ENCODE measurements around the gene SHROOM1. TPM values are rescaled to one million over a fixed set of nuclear protein-coding genes. Genes with fewer than 3 reads are reported as not detected.

SHROOM1 gene
- total and polyA plus RNA-seq, 4 experiments from 2014 or later = 0.49 TPM; not detected in 3

- ChIA-PET POLR2A (ENCODE audit: partially characterized antibody) (no interaction called here), CTCF (ENCODE audit: partially characterized antibody) (interaction anchor here (0.8 to 2.0 kb wide), 4 partner anchors 16 to 562 kb away, joined by 3 to 6 read pairs (median 4); no protein-coding TSS in a partner anchor)
- Histone ChIP-seq H3K27ac (ENCODE audit: low read depth, low read length) (no peak overlapping the region), H3K4me1 (ENCODE audit: insufficient read depth, low read length) (no peaks in the 10 kb centered on the region), H3K27me3 (ENCODE audit: insufficient read depth, low read length) (peaks cover 6% of the 10 kb centered on the region), H3K4me3 (ENCODE audit: low read length in 2 of 2) (no peak overlapping the region), H3K36me3 (ENCODE audit: insufficient read depth, low read length) (no peaks in the 10 kb centered on the region), H3K9me3 (ENCODE audit: control insufficient read depth in 1 of 2, low read length in 2 of 2) (no peaks in the 10 kb centered on the region)
- peaks cover 0 to 4% (median 0%) of the 10 kb centered on the region in 8 donors for H3K9me3 Mint-ChIP-seq
- intact Hi-C loops (cut with micrococcal nuclease) = no loop called here
- H3K4me3 Mint-ChIP-seq = no peak overlapping the region
- peaks cover 31 to 37% of the 10 kb centered on the region in 2 donors for H3K27me3 Mint-ChIP-seq
- DNase-seq = no peak
- H3K4me1 Mint-ChIP-seq = no peaks in the 10 kb centered on the region
- no peaks in the 10 kb centered on the region for H3K36me3 Mint-ChIP-seq
- H3K27ac Mint-ChIP-seq = no peak overlapping the region
Observed at GRCh38 chr5:132800545-132800944, 29.9 kb downstream of the SHROOM1 start.

DNA sequence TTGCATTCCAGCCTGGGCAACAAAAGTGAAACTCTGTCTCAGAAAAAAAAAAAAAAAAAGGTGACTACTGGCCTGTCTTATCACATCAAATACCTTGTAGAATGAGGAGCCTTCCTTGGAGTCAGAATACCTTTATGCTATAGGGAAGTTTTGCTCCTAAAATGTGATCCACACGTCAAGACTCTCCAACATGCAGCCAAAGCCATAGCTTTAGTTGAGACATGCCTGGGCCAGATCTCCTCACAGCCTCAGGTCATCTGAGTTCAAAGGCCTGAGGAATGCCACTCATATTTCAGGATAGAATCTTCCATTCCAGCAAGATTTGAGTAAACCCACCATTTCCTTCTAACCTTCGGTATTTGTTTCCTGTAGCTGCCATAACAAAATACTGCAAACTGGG, 31.1 kb downstream of the SHROOM1 start:
- ChIA-PET CTCF (ENCODE audit: partially characterized antibody) (no interaction called here), POLR2A (ENCODE audit: partially characterized antibody) (interaction anchor here (0.6 kb wide), 1 partner anchor 52 kb away, joined by 3 read pairs; no protein-coding TSS in a partner anchor)
- intact Hi-C loops (cut with micrococcal nuclease) = no loop called here
- Histone ChIP-seq H3K27ac (ENCODE audit: low read depth, low read length) (no peak overlapping the region), H3K36me3 (ENCODE audit: insufficient read depth, low read length) (no peaks in the 10 kb centered on the region), H3K4me1 (ENCODE audit: insufficient read depth, low read length) (no peaks in the 10 kb centered on the region), H3K27me3 (ENCODE audit: insufficient read depth, low read length) (peaks cover 6% of the 10 kb centered on the region), H3K4me3 (ENCODE audit: low read length in 2 of 2) (no peak overlapping the region), H3K9me3 (ENCODE audit: control insufficient read depth in 1 of 2, low read length in 2 of 2) (no peaks in the 10 kb centered on the region)
- peaks cover 0 to under 1% (median 0%) of the 10 kb centered on the region in 8 donors for H3K9me3 Mint-ChIP-seq
- H3K27me3 Mint-ChIP-seq = peaks cover 32 to 35% of the 10 kb centered on the region in 2 donors
- no peaks in the 10 kb centered on the region for H3K4me1 Mint-ChIP-seq
- no peaks in the 10 kb centered on the region for H3K36me3 Mint-ChIP-seq
- DNase-seq = no peak
- H3K4me3 Mint-ChIP-seq = no peak overlapping the region
- H3K27ac Mint-ChIP-seq = no peak overlapping the region

- Histone ChIP-seq H3K4me1 (ENCODE audit: insufficient read depth, low read length) (no peaks in the 10 kb centered on the region), H3K4me3 (ENCODE audit: low read length in 2 of 2) (no peak overlapping the region), H3K36me3 (ENCODE audit: insufficient read depth, low read length) (no peaks in the 10 kb centered on the region), H3K27me3 (ENCODE audit: insufficient read depth, low read length) (peaks cover 6% of the 10 kb centered on the region), H3K27ac (ENCODE audit: low read depth, low read length) (no peak overlapping the region), H3K9me3 (ENCODE audit: control insufficient read depth in 1 of 2, low read length in 2 of 2) (no peaks in the 10 kb centered on the region)
- no peaks in the 10 kb centered on the region for H3K4me1 Mint-ChIP-seq
- H3K9me3 Mint-ChIP-seq = no peaks in the 10 kb centered on the region
- CTCF ChIA-PET (ENCODE audit: partially characterized antibody) = interaction anchor here (0.7 to 2.8 kb wide), 2 partner anchors 22 to 103 kb away, joined by 3 to 12 read pairs; no protein-coding TSS in a partner anchor
- intact Hi-C loops (cut with micrococcal nuclease) = no loop called here
- H3K4me3 Mint-ChIP-seq = no peak overlapping the region
- POLR2A ChIA-PET (ENCODE audit: partially characterized antibody) = interaction anchor here (0.6 kb wide), 1 partner anchor 148 kb away, joined by 3 read pairs; no protein-coding TSS in a partner anchor
- no peak overlapping the region for H3K27ac Mint-ChIP-seq
- no peaks in the 10 kb centered on the region for H3K36me3 Mint-ChIP-seq
- peaks cover 17 to 30% of the 10 kb centered on the region in 2 donors for H3K27me3 Mint-ChIP-seq
- DNase-seq = no peak
Observed at GRCh38 chr5:132797651-132798050, 32.8 kb downstream of the SHROOM1 start.

- intact Hi-C loops (cut with micrococcal nuclease) = no loop called here
- H3K27me3 Mint-ChIP-seq = peaks cover 3 to 14% of the 10 kb centered on the region in 2 donors
- H3K4me3 Mint-ChIP-seq = no peak overlapping the region
- no peaks in the 10 kb centered on the region for H3K4me1 Mint-ChIP-seq
- no peaks in the 10 kb centered on the region for H3K9me3 Mint-ChIP-seq
- no peaks in the 10 kb centered on the region for H3K36me3 Mint-ChIP-seq
- Histone ChIP-seq H3K27ac (ENCODE audit: low read depth, low read length) (no peak overlapping the region), H3K36me3 (ENCODE audit: insufficient read depth, low read length) (no peaks in the 10 kb centered on the region), H3K9me3 (ENCODE audit: control insufficient read depth in 1 of 2, low read length in 2 of 2) (no peaks in the 10 kb centered on the region), H3K27me3 (ENCODE audit: insufficient read depth, low read length) (no peaks in the 10 kb centered on the region), H3K4me1 (ENCODE audit: insufficient read depth, low read length) (no peaks in the 10 kb centered on the region), H3K4me3 (ENCODE audit: low read length in 2 of 2) (no peak overlapping the region)
- no peak overlapping the region for H3K27ac Mint-ChIP-seq
- no peak for DNase-seq
- CTCF ChIA-PET (ENCODE audit: partially characterized antibody) = no interaction called here
- POLR2A ChIA-PET (ENCODE audit: partially characterized antibody) = no interaction called here
Observed at GRCh38 chr5:132791026-132791425, 39.4 kb downstream of the SHROOM1 start.

GRCh38 chr5:132790201-132790865, 40.1 kb downstream of the SHROOM1 start:
- Mint-ChIP-seq H3K27ac (no peak overlapping the region), H3K4me3 (no peak overlapping the region), H3K4me1 (no peaks in the 10 kb centered on the region), H3K36me3 (no peaks in the 10 kb centered on the region), H3K27me3 (peaks cover 6 to 18% of the 10 kb centered on the region in 2 donors), H3K9me3 (no peaks in the 10 kb centered on the region)
- no peaks in the 10 kb centered on the region for H3K4me1 ChIP-seq (ENCODE audit: insufficient read depth, low read length)
- no peak overlapping the region for H3K4me3 ChIP-seq (ENCODE audit: low read length in 2 of 2)
- POLR2A ChIA-PET (ENCODE audit: partially characterized antibody) = no interaction called here
- H3K36me3 ChIP-seq (ENCODE audit: insufficient read depth, low read length) = no peaks in the 10 kb centered on the region
- no peak overlapping the region for H3K27ac ChIP-seq (ENCODE audit: low read depth, low read length)
- no peaks in the 10 kb centered on the region for H3K27me3 ChIP-seq (ENCODE audit: insufficient read depth, low read length)
- intact Hi-C loops (cut with micrococcal nuclease) = no loop called here
- DNase-seq = no peak
- no peaks in the 10 kb centered on the region for H3K9me3 ChIP-seq (ENCODE audit: control insufficient read depth in 1 of 2, low read length in 2 of 2)
- CTCF ChIA-PET (ENCODE audit: partially characterized antibody) = no interaction called here

DNA sequence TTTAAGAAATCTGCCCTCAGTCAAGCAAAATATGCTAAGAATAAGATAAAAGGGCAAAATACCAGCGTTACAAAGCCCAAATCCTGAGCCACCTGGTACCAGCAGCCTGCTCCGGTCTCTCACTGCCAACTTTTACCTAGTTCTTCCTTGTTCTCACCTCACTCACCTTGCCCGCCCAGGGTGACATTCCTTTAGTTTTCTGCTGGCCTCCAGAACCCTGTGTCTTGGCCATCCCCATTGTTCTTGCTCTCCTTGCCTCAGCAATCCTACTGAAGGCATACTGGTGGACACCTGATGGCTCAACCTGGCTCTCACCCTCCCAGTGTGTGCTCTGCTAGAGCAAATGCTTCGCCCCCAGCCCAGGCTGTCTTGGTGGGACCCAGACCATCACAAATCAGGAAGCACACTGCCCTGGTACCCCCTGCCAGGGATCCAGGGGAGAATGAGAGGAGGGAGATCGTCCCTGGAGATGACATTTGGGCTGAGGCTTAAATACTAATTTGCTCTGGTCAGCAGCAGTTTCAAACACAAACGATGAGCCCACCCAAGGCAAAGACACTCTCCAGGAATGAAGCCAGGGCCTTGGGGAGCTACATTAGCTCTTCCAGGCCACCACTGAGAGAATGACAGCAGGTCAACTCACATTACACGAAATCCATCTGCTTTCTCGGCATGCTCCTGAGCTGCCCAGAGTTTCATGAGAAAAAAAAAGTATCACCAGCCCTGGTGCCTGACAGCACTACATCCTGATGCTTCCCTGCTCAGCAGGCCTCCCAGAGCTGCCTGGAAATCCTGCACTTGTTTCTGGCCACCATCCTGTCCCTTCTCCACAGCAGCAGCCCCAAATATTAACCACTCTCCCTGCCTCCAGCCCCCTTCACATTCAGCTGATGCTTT, 41.2 kb downstream of the SHROOM1 start:
- intact Hi-C loops (cut with micrococcal nuclease) = no loop called here
- H3K4me1 ChIP-seq (ENCODE audit: insufficient read depth, low read length) = no peaks in the 10 kb centered on the region
- POLR2A ChIA-PET (ENCODE audit: partially characterized antibody) = no interaction called here
- H3K9me3 Mint-ChIP-seq = no peaks in the 10 kb centered on the region
- H3K27ac Mint-ChIP-seq = no peak overlapping the region
- peaks cover 8 to 16% of the 10 kb centered on the region in 2 donors for H3K27me3 Mint-ChIP-seq
- CTCF ChIA-PET (ENCODE audit: partially characterized antibody) = no interaction called here
- no peaks in the 10 kb centered on the region for H3K36me3 Mint-ChIP-seq
- no peak overlapping the region for H3K27ac ChIP-seq (ENCODE audit: low read depth, low read length)
- H3K36me3 ChIP-seq (ENCODE audit: insufficient read depth, low read length) = no peaks in the 10 kb centered on the region
- no peak overlapping the region for H3K4me3 Mint-ChIP-seq
- no peaks in the 10 kb centered on the region for H3K4me1 Mint-ChIP-seq
- no peaks in the 10 kb centered on the region for H3K9me3 ChIP-seq (ENCODE audit: control insufficient read depth in 1 of 2, low read length in 2 of 2)
- no peak for DNase-seq
- H3K4me3 ChIP-seq (ENCODE audit: low read length in 2 of 2) = no peak overlapping the region
- no peaks in the 10 kb centered on the region for H3K27me3 ChIP-seq (ENCODE audit: insufficient read depth, low read length)

DNA sequence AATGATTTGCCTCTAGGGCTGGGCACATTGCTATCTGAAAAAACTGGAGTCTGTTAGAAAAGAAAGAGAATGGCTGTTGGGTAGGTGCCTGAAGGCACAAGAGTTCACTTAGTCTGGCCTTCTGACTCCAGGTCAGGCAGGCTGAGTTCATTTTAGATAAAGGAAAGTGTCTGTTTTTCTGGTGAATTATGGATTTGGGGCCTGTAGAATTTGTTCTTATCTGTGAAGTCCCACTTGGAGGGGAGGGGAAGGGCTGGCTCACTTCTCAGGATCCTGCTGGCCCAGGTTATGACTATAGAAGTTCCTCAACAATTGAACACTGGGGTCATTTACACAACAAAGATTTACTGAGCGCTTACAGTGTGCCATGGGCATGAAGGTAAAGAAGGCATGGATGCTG, 41.9 kb downstream of the SHROOM1 start:
- DNase-seq = no peak
- ChIA-PET POLR2A (ENCODE audit: partially characterized antibody) (no interaction called here), CTCF (ENCODE audit: partially characterized antibody) (no interaction called here)
- Mint-ChIP-seq H3K4me3 (no peak overlapping the region), H3K27me3 (peaks cover 8 to 16% of the 10 kb centered on the region in 2 donors), H3K4me1 (no peaks in the 10 kb centered on the region), H3K36me3 (no peaks in the 10 kb centered on the region), H3K9me3 (no peaks in the 10 kb centered on the region), H3K27ac (no peak overlapping the region)
- Histone ChIP-seq H3K4me1 (ENCODE audit: insufficient read depth, low read length) (no peaks in the 10 kb centered on the region), H3K36me3 (ENCODE audit: insufficient read depth, low read length) (no peaks in the 10 kb centered on the region), H3K27ac (ENCODE audit: low read depth, low read length) (no peak overlapping the region), H3K4me3 (ENCODE audit: low read length in 2 of 2) (no peak overlapping the region), H3K27me3 (ENCODE audit: insufficient read depth, low read length) (no peaks in the 10 kb centered on the region), H3K9me3 (ENCODE audit: control insufficient read depth in 1 of 2, low read length in 2 of 2) (no peaks in the 10 kb centered on the region)
- intact Hi-C loops (cut with micrococcal nuclease) = no loop called here
